AG04449 (cell line): ENCODE measurements around the gene GEMIN4.
"Not testable (repeated sequence)": the region's sequence is repeated elsewhere in the genome, so short reads cannot be mapped to it uniquely, and the experiment has no call there.

Source experiments
- CTCF ChIA-PET: fragments of 350-600 bp; formaldehyde crosslinking; extraction: SDS; loops from one replicate; lab custom pipeline; 2021; ENCODE audit warnings: antibody characterized with exemption; lab: Yijun Ruan, JAX
- POLR2A ChIA-PET: fragments of 400-600, 350-600 bp; formaldehyde crosslinking; extraction: SDS; loops from one replicate; lab custom pipeline; 2020; ENCODE audit warnings: antibody characterized with exemption, inconsistent platforms; lab: Yijun Ruan, JAX
- DNase-seq: peaks from one replicate; pipeline ENCODE4 v3.0.0-alpha.2; 2010; ENCODE audit warnings: low read depth, low spot score
- H3K4me3 ChIP-seq: 2 replicates; pipeline ENCODE4 v1.5.1; 2011; ENCODE audit warnings: low read depth, mild to moderate bottlenecking, control low read depth, low read length
- CTCF ChIP-seq: IDR thresholded peaks from one replicate; pipeline ENCODE4 v1.5.1; 2011; ENCODE audit warnings: mild to moderate bottlenecking, moderate library complexity, low read length, control low read depth, inconsistent platforms; ENCODE audit not compliant: insufficient read depth; ENCODE audit errors: missing control alignments

The GEMIN4 gene

GRCh38 chr17:792277-792676, 40.2 kb upstream of the GEMIN4 start:
- CTCF ChIA-PET: interaction anchor here (0.9 to 8.9 kb wide), 5 partner anchors 10 to 264 kb away, joined by 3 to 104 read pairs (median 5); partner anchors contain the start of genes GLOD4, MRM3, NXN and TIMM22
- POLR2A ChIA-PET: no interaction called here

GRCh38 chr17:791829-792228, 39.8 kb upstream of the GEMIN4 start:
- no peak for DNase-seq
- POLR2A ChIA-PET: no interaction called here
- no peak overlapping the region for H3K4me3 ChIP-seq
- CTCF ChIA-PET: interaction anchor here (0.9 to 8.9 kb wide), 5 partner anchors 9 to 265 kb away, joined by 3 to 104 read pairs (median 5); partner anchors contain the start of genes GLOD4, MRM3, NXN and TIMM22
- no peak for TF ChIP-seq CTCF

More at GRCh38 chr17:792277-792676, 40.2 kb upstream of the GEMIN4 start:
- TF ChIP-seq CTCF: no peak
- no peak overlapping the region for H3K4me3 ChIP-seq
- no peak for DNase-seq

- CTCF ChIA-PET: interaction anchor here (1.3 to 8.9 kb wide), 3 partner anchors 10 to 207 kb away, joined by 3 to 104 read pairs (median 24); partner anchors contain the start of genes NXN and TIMM22
- DNase-seq, H3K4me3 ChIP-seq, POLR2A ChIA-PET: not testable (repeated sequence)
Observed at GRCh38 chr17:790874-791247, 38.8 kb upstream of the GEMIN4 start.

GRCh38 chr17:789931-790873, 38.1 kb upstream of the GEMIN4 start:
- CTCF ChIA-PET: interaction anchor here (1.3 to 8.9 kb wide), 4 partner anchors 9 to 207 kb away, joined by 3 to 104 read pairs (median 14); partner anchors contain the start of genes NXN and TIMM22
- POLR2A ChIA-PET: interaction anchor here (0.8 kb wide), 1 partner anchor 207 kb away, joined by 3 read pairs; the partner anchor contains the start of gene TIMM22
- DNase-seq: not testable (repeated sequence)

GRCh38 chr17:789160-789840, 37.2 kb upstream of the GEMIN4 start:
- no peak for DNase-seq
- CTCF ChIA-PET: interaction anchor here (1.3 to 8.9 kb wide), 3 partner anchors 183 to 208 kb away, joined by 3 to 104 read pairs (median 24); partner anchors contain the start of genes NXN and TIMM22
- POLR2A ChIA-PET: interaction anchor here (0.8 kb wide), 1 partner anchor 208 kb away, joined by 3 read pairs; the partner anchor contains the start of gene TIMM22
- TF ChIP-seq CTCF: no peak
- H3K4me3 ChIP-seq: no peak overlapping the region

More at GRCh38 chr17:789931-790873, 38.1 kb upstream of the GEMIN4 start:
- not testable (repeated sequence) for H3K4me3 ChIP-seq

GRCh38 chr17:788551-788950, 36.5 kb upstream of the GEMIN4 start:
- no peak for TF ChIP-seq CTCF
- H3K4me3 ChIP-seq: no peak overlapping the region
- CTCF ChIA-PET: interaction anchor here (1.3 to 8.9 kb wide), 3 partner anchors 184 to 209 kb away, joined by 3 to 104 read pairs (median 24); partner anchors contain the start of genes NXN and TIMM22
- no peak for DNase-seq
- POLR2A ChIA-PET: no interaction called here
